T-helper 1 cell treated with Interleukin-12 subunit alpha and Interleukin-12 subunit beta and Interleukin-4 antibody, amounts not matched to agents 30 ng/mL and 1 ng/mL, for 36 hours (primary cell): ENCODE results near the gene SMPDL3A. TPM values are rescaled to one million over a fixed set of nuclear protein-coding genes. Genes with fewer than 3 reads are reported as not detected.

Experiments
- intact Hi-C: fragments of 100-400 bp; cut with micrococcal nuclease; formaldehyde crosslinking; loops from one replicate; pipeline ENCODE4 v1.15.1; 2024
- total RNA-seq: library from RNA; stranded (reverse); gene quantifications from 2 replicates; pipeline ENCODE4 v1.2.3, GENCODE V29; 2022

SMPDL3A gene
- total RNA-seq, 1 donor from 2014 or later: 2.1 TPM

DNA sequence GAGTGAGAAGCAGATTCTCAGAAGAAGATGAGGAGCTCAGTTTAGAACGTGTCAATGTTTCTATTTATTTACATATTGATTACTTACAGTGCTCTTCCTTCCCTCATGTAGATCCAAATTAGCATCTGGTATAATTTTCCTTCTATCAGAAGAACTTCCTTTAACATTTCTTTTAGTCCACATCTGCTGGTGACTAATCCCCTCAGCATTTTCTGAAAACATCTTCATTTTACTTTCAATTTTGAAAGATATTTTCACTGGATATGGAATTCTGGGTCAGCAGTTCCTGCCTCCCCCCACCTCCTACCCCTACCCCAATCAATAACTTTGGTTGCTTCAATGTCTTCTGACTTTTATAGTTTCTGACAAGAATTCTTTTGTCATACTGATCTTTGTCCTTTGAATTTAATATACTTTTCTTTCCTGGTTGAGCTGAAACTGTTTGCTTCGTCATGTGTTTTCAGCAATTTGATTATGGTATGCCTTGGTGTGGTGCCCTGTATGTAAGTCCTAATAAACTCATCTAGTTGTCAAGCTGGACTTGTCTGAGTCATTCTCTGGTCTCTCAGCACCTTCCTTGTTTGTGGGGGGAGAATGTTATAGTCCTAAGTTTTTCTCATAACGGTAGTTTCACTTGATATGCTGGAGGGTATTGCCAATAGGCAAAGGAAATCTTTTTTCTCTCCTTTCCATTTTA, 57.0 kb downstream of the SMPDL3A start:
- intact Hi-C loops: no loop called here

DNA sequence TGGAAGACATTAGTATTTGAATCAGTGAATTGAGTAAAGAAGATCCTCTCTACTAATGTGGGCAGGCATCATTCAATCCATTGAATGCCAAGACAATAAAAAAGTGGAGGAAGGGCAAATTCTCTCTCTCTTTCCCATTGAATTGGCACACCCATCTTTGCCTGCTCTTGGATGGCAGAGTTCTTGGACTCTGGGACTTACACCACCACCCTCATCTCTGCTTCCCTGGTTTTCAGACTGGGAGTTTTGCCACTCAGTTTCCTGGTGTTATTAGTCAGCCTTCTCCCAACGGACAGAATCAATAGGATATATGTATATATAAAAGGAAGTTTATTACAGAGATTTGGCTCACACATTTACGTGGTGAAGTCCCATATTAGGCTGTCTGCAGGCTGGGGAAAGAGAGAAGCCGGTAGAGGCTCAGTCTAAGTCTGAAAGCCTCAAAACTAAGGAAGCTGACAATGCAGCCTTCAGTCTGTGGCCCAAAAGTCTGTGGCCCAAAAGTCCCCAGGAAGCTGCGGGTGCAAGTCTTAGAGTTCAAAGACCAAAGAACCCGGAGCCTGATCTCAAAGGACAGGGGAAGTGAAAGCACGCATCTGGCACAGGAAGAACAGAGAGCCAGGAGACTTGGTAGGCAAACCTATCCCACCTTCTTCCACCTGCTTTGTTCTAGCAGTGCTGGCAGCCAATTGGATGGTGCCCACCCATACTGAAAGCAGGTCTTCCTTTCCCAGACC, 64.4 kb downstream of the SMPDL3A start:
- intact Hi-C loops: no loop called here

Other genes with a start within 250 kb of the SMPDL3A start
- gene PKIB, start 178.9 kb upstream of the SMPDL3A start, total RNA-seq: 0.39 and 0.49 TPM in 2 replicates
- gene FABP7, start 9.5 kb upstream of the SMPDL3A start, total RNA-seq: not detected in 2 replicates
- not detected in 2 replicates for gene CLVS2, start 207.0 kb downstream of the SMPDL3A start, total RNA-seq